Stimulated activated CD4-positive, alpha-beta T cell treated with anti-CD3 and anti-CD28 coated beads, Interleukin-1b, Interleukin-23, amount 100 ng/mL, for 24 hours (primary cell): ENCODE results near the gene PHACTR3.
"Not testable (repeated sequence)": the region's sequence is repeated elsewhere in the genome, so short reads cannot be mapped to it uniquely, and the experiment has no call there.

ENCODE experiments used
- DNase-seq, 4 experiments: peaks; one replicate each; pipeline ENCODE4 v3.0.0-alpha.2; 2020; ENCODE audit warnings: low read depth in 4 of 4, low spot score in 1 of 4

PHACTR3 gene

GRCh38 chr20:59603781-59604541 is at the start of gene PHACTR3:
Gene PHACTR3 (plus strand): TSS chr20:59604540. CDS start chr20:59605015, 475 bp downstream.
- no peak for DNase-seq

- not testable (repeated sequence) for DNase-seq
Measured at GRCh38 chr20:59557733-59558529, 46.4 kb upstream of the PHACTR3 start.

- DNase-seq = no peak
Measured at GRCh38 chr20:59559024-59559817, 45.1 kb upstream of the PHACTR3 start.

- no peak for DNase-seq
Measured at GRCh38 chr20:59559863-59560262, 44.5 kb upstream of the PHACTR3 start.

- no peak for DNase-seq
Measured at GRCh38 chr20:59560588-59561227, 43.6 kb upstream of the PHACTR3 start.

GRCh38 chr20:59561228-59561605 is 43.1 kb upstream of the PHACTR3 start:
- no peak for DNase-seq

- DNase-seq = no peak
Measured at GRCh38 chr20:59561614-59562277, 42.6 kb upstream of the PHACTR3 start.

GRCh38 chr20:59564171-59564570 is 40.2 kb upstream of the PHACTR3 start:
- DNase-seq = no peak

GRCh38 chr20:59564943-59565342 is 39.4 kb upstream of the PHACTR3 start:
- DNase-seq = no peak

GRCh38 chr20:59565768-59566461 is 38.4 kb upstream of the PHACTR3 start:
- DNase-seq = no peak

- DNase-seq = no peak
Measured at GRCh38 chr20:59566631-59567524, 37.5 kb upstream of the PHACTR3 start.

- DNase-seq = no peak
Measured at GRCh38 chr20:59567585-59568508, 36.5 kb upstream of the PHACTR3 start.

- DNase-seq = no peak
Measured at GRCh38 chr20:59568509-59569024, 35.8 kb upstream of the PHACTR3 start.

GRCh38 chr20:59569305-59569704 is 35.0 kb upstream of the PHACTR3 start:
- no peak for DNase-seq

GRCh38 chr20:59571151-59571550 is 33.2 kb upstream of the PHACTR3 start:
- DNase-seq = no peak

GRCh38 chr20:59571551-59572314 is 32.6 kb upstream of the PHACTR3 start:
- peak; percentile 29 to 47 (median 32) for DNase-seq

GRCh38 chr20:59572515-59572914 is 31.8 kb upstream of the PHACTR3 start:
- no peak for DNase-seq
